ENCODE data around the gene TNFAIP8L2. TPM values are rescaled to one million over a fixed set of nuclear protein-coding genes. Genes with fewer than 3 reads are reported as not detected.
"Not testable (repeated sequence)": the region's sequence is repeated elsewhere in the genome, so short reads cannot be mapped to it uniquely, and the experiment has no call there.

Gene TNFAIP8L2
- total and polyA plus RNA-seq, 2 donors (not counting 1 experiment from before 2014, with no cell fraction given) = not detected

- Histone ChIP-seq H3K79me2 (ENCODE audit: control insufficient read depth, insufficient read depth, low read length) (peaks cover 21% of the 10 kb centered on the region), H4K20me1 (ENCODE audit: control insufficient read depth, extremely low read depth, insufficient read depth, low read length) (no peaks in the 10 kb centered on the region), H3K9me3 (ENCODE audit: control insufficient read depth, insufficient read depth, low read depth, low read length) (no peaks in the 10 kb centered on the region), H3K27me3 (ENCODE audit: control insufficient read depth, insufficient read depth, low read length) (no peaks in the 10 kb centered on the region), H3K36me3 (ENCODE audit: control insufficient read depth, insufficient read depth, low read length) (peaks cover 15% of the 10 kb centered on the region), H2AFZ (ENCODE audit: low read length) (no peak overlapping the region), H3K4me3 (replicated peaks in 1 of 4; ENCODE audit: control extremely low read depth in 1 of 4, insufficient read depth in 1 of 4, low read depth in 3 of 4, low read length in 4 of 4) (no peak overlapping the region), H3K4me2 (ENCODE audit: extremely low read depth, insufficient read depth, low read length) (no peak overlapping the region), H3K9ac (ENCODE audit: insufficient read depth, low read length) (no peak overlapping the region), H3K27ac (ENCODE audit: insufficient read depth, low read length) (no peak overlapping the region), H3K4me1 (ENCODE audit: control insufficient read depth, extremely low read depth, insufficient read depth, low read length) (peaks cover 6% of the 10 kb centered on the region)
- DNase-seq (ENCODE audit: low read depth in 2 of 2) = no peak
- TF ChIP-seq CTCF (conservative IDR thresholded peaks at IDR 0.05 in 1 of 2, IDR thresholded peaks at IDR 0.05 in 1 of 2; ENCODE audit: low read depth in 1 of 2, low read length in 2 of 2) (no peak), EZH2 (IDR thresholded peaks at IDR 0.05; ENCODE audit: low read length, missing control alignments) (no peak)
Observed at GRCh38 chr1:151184211-151184610, 27.8 kb downstream of the TNFAIP8L2 start.

GRCh38 chr1:151187205-151187604 lies 30.8 kb downstream of the TNFAIP8L2 start:
- Histone ChIP-seq H3K4me3 (replicated peaks in 1 of 4; ENCODE audit: control extremely low read depth in 1 of 4, insufficient read depth in 1 of 4, low read depth in 3 of 4, low read length in 4 of 4) (no peak overlapping the region), H3K27me3 (ENCODE audit: control insufficient read depth, insufficient read depth, low read length) (no peaks in the 10 kb centered on the region), H3K27ac (ENCODE audit: insufficient read depth, low read length) (no peak overlapping the region), H3K79me2 (ENCODE audit: control insufficient read depth, insufficient read depth, low read length) (peaks cover 28% of the 10 kb centered on the region), H4K20me1 (ENCODE audit: control insufficient read depth, extremely low read depth, insufficient read depth, low read length) (no peaks in the 10 kb centered on the region), H3K4me2 (ENCODE audit: extremely low read depth, insufficient read depth, low read length) (no peak overlapping the region), H3K9ac (ENCODE audit: insufficient read depth, low read length) (no peak overlapping the region), H3K36me3 (ENCODE audit: control insufficient read depth, insufficient read depth, low read length) (peaks cover 10% of the 10 kb centered on the region), H3K4me1 (ENCODE audit: control insufficient read depth, extremely low read depth, insufficient read depth, low read length) (peaks cover 6% of the 10 kb centered on the region), H3K9me3 (ENCODE audit: control insufficient read depth, insufficient read depth, low read depth, low read length) (no peaks in the 10 kb centered on the region), H2AFZ (ENCODE audit: low read length) (no peak overlapping the region)
- no peak for TF ChIP-seq EZH2 (IDR thresholded peaks at IDR 0.05; ENCODE audit: low read length, missing control alignments)
- no peak for TF ChIP-seq CTCF (conservative IDR thresholded peaks at IDR 0.05 in 1 of 2, IDR thresholded peaks at IDR 0.05 in 1 of 2; ENCODE audit: low read depth in 1 of 2, low read length in 2 of 2)
- no peak for DNase-seq (ENCODE audit: low read depth in 2 of 2)

- Histone ChIP-seq H3K27ac (ENCODE audit: insufficient read depth, low read length) (peak overlapping the region; percentile 20), H3K4me3 (replicated peaks in 1 of 4; ENCODE audit: control extremely low read depth in 1 of 4, insufficient read depth in 1 of 4, low read depth in 3 of 4, low read length in 4 of 4) (peak overlapping the region; percentile 90 to 99 (median 94)), H3K79me2 (ENCODE audit: control insufficient read depth, insufficient read depth, low read length) (peaks cover 28% of the 10 kb centered on the region), H3K4me2 (ENCODE audit: extremely low read depth, insufficient read depth, low read length) (peak overlapping the region; percentile 96)
- not testable (repeated sequence) for H3K36me3 ChIP-seq (ENCODE audit: control insufficient read depth, insufficient read depth, low read length); H2AFZ ChIP-seq (ENCODE audit: low read length); H3K9me3 ChIP-seq (ENCODE audit: control insufficient read depth, insufficient read depth, low read depth, low read length); H4K20me1 ChIP-seq (ENCODE audit: control insufficient read depth, extremely low read depth, insufficient read depth, low read length); H3K4me1 ChIP-seq (ENCODE audit: control insufficient read depth, extremely low read depth, insufficient read depth, low read length); H3K9ac ChIP-seq (ENCODE audit: insufficient read depth, low read length); H3K27me3 ChIP-seq (ENCODE audit: control insufficient read depth, insufficient read depth, low read length); DNase-seq (ENCODE audit: low read depth in 2 of 2)
Observed at GRCh38 chr1:151188667-151189066, 32.2 kb downstream of the TNFAIP8L2 start.
